Measurements from ENCODE around the gene POPDC3. TPM values are rescaled to one million over a fixed set of nuclear protein-coding genes. Genes with fewer than 3 reads are reported as not detected.
A peak's percentile ranks its signal among the peaks of the same experiment; 100 is the strongest.

Gene POPDC3
- total RNA-seq, 1 experiment from 2014 or later: 41.4 TPM

GRCh38 chr6:105136431-105137350 is 43.1 kb downstream of the POPDC3 start:
- no peak overlapping the region for H3K4me2 ChIP-seq (ENCODE audit: low read length)
- CTCF ChIA-PET: no interaction called here

GRCh38 chr6:105135907-105136430 is 43.8 kb downstream of the POPDC3 start:
- H3K9me3 ChIP-seq (ENCODE audit: low read length): no peaks in the 10 kb centered on the region
- H3K4me1 ChIP-seq (ENCODE audit: insufficient read depth, low read length): no peaks in the 10 kb centered on the region
- H3K9me2 ChIP-seq (replicated peaks; ENCODE audit: low read length): no peaks in the 10 kb centered on the region
- no peaks in the 10 kb centered on the region for H3K36me3 ChIP-seq (ENCODE audit: low read depth, low read length)
- DNase-seq (no peak), ATAC-seq (no peak)
- ChIA-PET CTCF (no interaction called here), POLR2A (ENCODE audit: unreplicated experiment) (no interaction called here)
- BruUV-seq (replicated peaks): no TSS peak
- intact Hi-C loops (cut with micrococcal nuclease): no loop called here
- H3K4me2 ChIP-seq (ENCODE audit: low read length): no peak overlapping the region
- no peak overlapping the region for H2AFZ ChIP-seq (ENCODE audit: low read length)
- TF ChIP-seq CTCF (conservative IDR thresholded peaks at IDR 0.05; ENCODE audit: low read depth, low read length) (no peak), EZH2 (IDR thresholded peaks at IDR 0.05; ENCODE audit: low read length, unreplicated experiment) (no peak), EZH2phosphoT487 (IDR thresholded peaks at IDR 0.05; ENCODE audit: borderline replicate concordance, low read length) (no peak)
- H4K20me1 ChIP-seq (ENCODE audit: low read length): no peaks in the 10 kb centered on the region
- no peaks in the 10 kb centered on the region for H3K27me3 ChIP-seq (ENCODE audit: low read length)
- H3F3A ChIP-seq (ENCODE audit: low read length, unreplicated experiment): no peaks in the 10 kb centered on the region
- no peak overlapping the region for H3K4me3 ChIP-seq (ENCODE audit: low read length)
- H3K27ac ChIP-seq (ENCODE audit: low read length): no peak overlapping the region
- no peak overlapping the region for H3K9ac ChIP-seq (ENCODE audit: low read length)
- H3K79me2 ChIP-seq (ENCODE audit: low read length): no peaks in the 10 kb centered on the region

More at GRCh38 chr6:105136431-105137350, 43.1 kb downstream of the POPDC3 start:
- BruUV-seq (replicated peaks): no TSS peak
- ATAC-seq (no peak), DNase-seq (no peak)
- H2AFZ ChIP-seq (ENCODE audit: low read length): no peak overlapping the region
- no peaks in the 10 kb centered on the region for H3K36me3 ChIP-seq (ENCODE audit: low read depth, low read length)
- no peaks in the 10 kb centered on the region for H3K27me3 ChIP-seq (ENCODE audit: low read length)
- POLR2A ChIA-PET (ENCODE audit: unreplicated experiment): no interaction called here
- H3K9me3 ChIP-seq (ENCODE audit: low read length): no peaks in the 10 kb centered on the region
- H3K9ac ChIP-seq (ENCODE audit: low read length): no peak overlapping the region
- intact Hi-C loops (cut with micrococcal nuclease): no loop called here
- no peak overlapping the region for H3K4me3 ChIP-seq (ENCODE audit: low read length)
- H3K79me2 ChIP-seq (ENCODE audit: low read length): no peaks in the 10 kb centered on the region
- no peaks in the 10 kb centered on the region for H3K9me2 ChIP-seq (replicated peaks; ENCODE audit: low read length)
- no peak overlapping the region for H3K27ac ChIP-seq (ENCODE audit: low read length)
- no peaks in the 10 kb centered on the region for H3K4me1 ChIP-seq (ENCODE audit: insufficient read depth, low read length)
- H3F3A ChIP-seq (ENCODE audit: low read length, unreplicated experiment): no peaks in the 10 kb centered on the region
- no peaks in the 10 kb centered on the region for H4K20me1 ChIP-seq (ENCODE audit: low read length)
- TF ChIP-seq EZH2 (IDR thresholded peaks at IDR 0.05; ENCODE audit: low read length, unreplicated experiment) (no peak), EZH2phosphoT487 (IDR thresholded peaks at IDR 0.05; ENCODE audit: borderline replicate concordance, low read length) (no peak), CTCF (conservative IDR thresholded peaks at IDR 0.05; ENCODE audit: low read depth, low read length) (no peak)

- peak; percentile 53 for ATAC-seq
- TF ChIP-seq EZH2 (IDR thresholded peaks at IDR 0.05; ENCODE audit: low read length, unreplicated experiment): no peak
- TF ChIP-seq CTCF (conservative IDR thresholded peaks at IDR 0.05; ENCODE audit: low read depth, low read length): peak; percentile 20; the same call in 1 of the 2 replicates
- H3K79me2 ChIP-seq (ENCODE audit: low read length): no peaks in the 10 kb centered on the region
- no peaks in the 10 kb centered on the region for H3K36me3 ChIP-seq (ENCODE audit: low read depth, low read length)
- H3K9ac ChIP-seq (ENCODE audit: low read length): no peak overlapping the region
- H3K4me1 ChIP-seq (ENCODE audit: insufficient read depth, low read length): no peaks in the 10 kb centered on the region
- no peaks in the 10 kb centered on the region for H3K27me3 ChIP-seq (ENCODE audit: low read length)
- ChIA-PET CTCF (no interaction called here), POLR2A (ENCODE audit: unreplicated experiment) (no interaction called here)
- no peak overlapping the region for H3K27ac ChIP-seq (ENCODE audit: low read length)
- no peak overlapping the region for H3K4me3 ChIP-seq (ENCODE audit: low read length)
- BruUV-seq (replicated peaks): no TSS peak
- intact Hi-C loops (cut with micrococcal nuclease): no loop called here
- DNase-seq: peak; percentile 3
- no peaks in the 10 kb centered on the region for H3F3A ChIP-seq (ENCODE audit: low read length, unreplicated experiment)
- no peaks in the 10 kb centered on the region for H3K9me2 ChIP-seq (replicated peaks; ENCODE audit: low read length)
- H4K20me1 ChIP-seq (ENCODE audit: low read length): no peaks in the 10 kb centered on the region
- H3K4me2 ChIP-seq (ENCODE audit: low read length): no peak overlapping the region
- no peak overlapping the region for H2AFZ ChIP-seq (ENCODE audit: low read length)
- H3K9me3 ChIP-seq (ENCODE audit: low read length): no peaks in the 10 kb centered on the region
These were observed 44.8 kb downstream of the POPDC3 start for GRCh38 chr6:105135056-105135455.

Data from PC-3 (cell line).